Umbilical cord (tissue), 2 donors: Measurements from ENCODE around the gene FAT2. TPM values are rescaled to one million over a fixed set of nuclear protein-coding genes. Genes with fewer than 3 reads are reported as not detected.
"Not testable (repeated sequence)": the region's sequence is repeated elsewhere in the genome, so short reads cannot be mapped to it uniquely, and the experiment has no call there.

ENCODE experiments used
- DNase-seq: peaks from one replicate; pipeline ENCODE4 v3.0.0-alpha.2; 2015; ENCODE audit warnings: low spot score
- total RNA-seq: library from RNA; depleted of rRNA; stranded (reverse); fragments of >200 nt; gene quantifications from one replicate; pipeline ENCODE4 v1.2.3, GENCODE V29; 2014; ENCODE audit warnings: low replicate concordance; ENCODE audit not compliant: insufficient read depth

FAT2 gene
- total RNA-seq, 1 donor from 2014 or later: 3.6 TPM

GRCh38 chr5:151612689-151613427 is 21.7 kb upstream of the FAT2 start:
- peak; percentile 67 for DNase-seq

- no peak for DNase-seq
These were observed 20.1 kb upstream of the FAT2 start for GRCh38 chr5:151611127-151611775.

- no peak for DNase-seq
These were observed 17.4 kb upstream of the FAT2 start for GRCh38 chr5:151608522-151608921.

- no peak for DNase-seq
These were observed 16.2 kb upstream of the FAT2 start for GRCh38 chr5:151607304-151607703.

GRCh38 chr5:151605559-151605958 is 14.4 kb upstream of the FAT2 start:
- no peak for DNase-seq

- DNase-seq: peak; percentile 69
These were observed 11.7 kb upstream of the FAT2 start for GRCh38 chr5:151602806-151603205.

GRCh38 chr5:151601391-151601790 is 10.3 kb upstream of the FAT2 start:
- DNase-seq: peak; percentile 84

GRCh38 chr5:151600069-151600665 is 9.0 kb upstream of the FAT2 start:
- DNase-seq: no peak

GRCh38 chr5:151598984-151599383 is 7.9 kb upstream of the FAT2 start:
- DNase-seq: no peak

- DNase-seq: no peak
These were observed 7.4 kb upstream of the FAT2 start for GRCh38 chr5:151598549-151598948.

GRCh38 chr5:151597749-151598148 is 6.6 kb upstream of the FAT2 start:
- no peak for DNase-seq

GRCh38 chr5:151596828-151597539 is 5.9 kb upstream of the FAT2 start:
- peak; percentile 60 for DNase-seq

GRCh38 chr5:151595411-151595826 is 4.3 kb upstream of the FAT2 start:
- no peak for DNase-seq

- DNase-seq: no peak
These were observed 1.8 kb upstream of the FAT2 start for GRCh38 chr5:151592855-151593408.

GRCh38 chr5:151589878-151590570 is 1.1 kb downstream of the FAT2 start:
- DNase-seq: no peak

- DNase-seq: no peak
These were observed 3.2 kb downstream of the FAT2 start for GRCh38 chr5:151587796-151588555.

- peak; percentile 55 for DNase-seq
These were observed 5.2 kb downstream of the FAT2 start for GRCh38 chr5:151585970-151586369.

- not testable (repeated sequence) for DNase-seq
These were observed 5.8 kb downstream of the FAT2 start for GRCh38 chr5:151585344-151585743.

GRCh38 chr5:151584057-151584937 is 6.8 kb downstream of the FAT2 start:
- DNase-seq: no peak
